Peyer's patch (tissue), 4 donors: ENCODE results near the gene KIRREL3.

ENCODE experiments used
- CTCF ChIP-seq, 6 experiments: fragments of 450-650 bp in 4 of 6; fragments of 200-600 bp in 2 of 6; sonication (generic) in 1 of 6; IDR thresholded peaks; one replicate each; pipeline ENCODE4 v1.5.1; 2017 to 2019; ENCODE audit warnings: antibody characterized with exemption in 6 of 6, mild to moderate bottlenecking in 3 of 6, moderate library complexity in 1 of 6
- POLR2A ChIP-seq, 2 donors: fragments of 450-650 bp; IDR thresholded peaks; one replicate each; pipeline ENCODE4 v1.5.1; 2017; ENCODE audit warnings: antibody characterized with exemption in 2 of 2, mild to moderate bottlenecking in 2 of 2, moderate library complexity in 2 of 2

DNA sequence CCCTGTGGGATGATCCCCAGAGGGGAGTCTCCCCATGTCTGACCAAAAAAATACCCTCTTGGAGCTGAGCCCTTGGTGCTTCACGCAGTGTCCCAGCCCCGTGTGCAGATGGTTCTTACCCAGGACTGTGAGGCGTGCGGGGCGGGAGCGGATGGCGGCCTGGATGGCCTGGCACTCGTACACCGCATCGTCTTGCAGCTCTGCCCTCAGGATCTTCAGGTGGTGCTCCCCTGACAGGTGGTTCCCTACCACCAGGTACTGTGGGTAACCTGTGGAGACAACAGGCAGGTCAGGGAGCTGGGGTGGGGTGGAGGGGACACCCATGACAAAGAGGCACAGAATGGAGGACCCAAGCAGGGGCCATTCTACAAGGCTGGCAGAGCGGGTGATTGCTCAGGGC lies 479.4 kb downstream of the KIRREL3 start:
- TF ChIP-seq CTCF (IDR thresholded peaks at IDR 0.05) (no peak), POLR2A (IDR thresholded peaks at IDR 0.05) (no peak)
